Peyer's patch (tissue), 4 donors: Measurements from ENCODE around the gene MAIP1. TPM values are rescaled to one million over a fixed set of nuclear protein-coding genes. Genes with fewer than 3 reads are reported as not detected.

Source experiments
- DNase-seq, 3 donors: peaks; one replicate each; pipeline ENCODE4 v3.0.0-alpha.2; 2017 to 2019
- H3K27ac ChIP-seq, 4 donors: fragments of 200-600 bp; sonication (generic); one replicate each; pipeline ENCODE4 v1.5.1; 2016 to 2019
- H3K27me3 ChIP-seq, 2 donors: fragments of 200-600 bp; sonication (generic); one replicate each; pipeline ENCODE4 v1.5.1; 2019
- H3K36me3 ChIP-seq, 3 donors: fragments of 200-600 bp; sonication (generic); one replicate each; pipeline ENCODE4 v1.5.1; 2016 to 2019
- H3K4me1 ChIP-seq, 4 donors: fragments of 200-600 bp; sonication (generic); one replicate each; pipeline ENCODE4 v1.5.1; 2016 to 2019
- H3K4me3 ChIP-seq, 4 donors: fragments of 200-600 bp; sonication (generic); 1 replicate in 3 of 4; 2 replicates in 1 of 4; pipeline ENCODE4 v1.5.1; 2016 to 2019; ENCODE audit warnings: mild to moderate bottlenecking in 1 of 4
- H3K9me3 ChIP-seq, 4 donors: fragments of 200-600 bp; sonication (generic); one replicate each; pipeline ENCODE4 v1.5.1; 2016 to 2019; ENCODE audit warnings: mild to moderate bottlenecking in 1 of 4
- POLR2A ChIP-seq, 2 donors: fragments of 450-650 bp; IDR thresholded peaks; one replicate each; pipeline ENCODE4 v1.5.1; 2017; ENCODE audit warnings: antibody characterized with exemption in 2 of 2, mild to moderate bottlenecking in 2 of 2, moderate library complexity in 2 of 2
- total RNA-seq, 4 donors: library from RNA; depleted of rRNA; stranded (reverse); fragments of >200 nt; gene quantifications; one replicate each; pipeline ENCODE4 v1.1.0, GENCODE V29; 2016
- TF ChIP-seq, protein P1 (sequence below), 6 experiments: fragments of 450-650 bp in 4 of 6; fragments of 200-600 bp in 2 of 6; sonication (generic) in 1 of 6; IDR thresholded peaks; one replicate each; pipeline ENCODE4 v1.5.1; 2017 to 2019; ENCODE audit warnings: antibody characterized with exemption in 6 of 6, mild to moderate bottlenecking in 3 of 6, moderate library complexity in 1 of 6

Gene MAIP1
- total RNA-seq, 4 donors from 2014 or later: 8.3 to 58.2 (median 26.8) TPM

DNA sequence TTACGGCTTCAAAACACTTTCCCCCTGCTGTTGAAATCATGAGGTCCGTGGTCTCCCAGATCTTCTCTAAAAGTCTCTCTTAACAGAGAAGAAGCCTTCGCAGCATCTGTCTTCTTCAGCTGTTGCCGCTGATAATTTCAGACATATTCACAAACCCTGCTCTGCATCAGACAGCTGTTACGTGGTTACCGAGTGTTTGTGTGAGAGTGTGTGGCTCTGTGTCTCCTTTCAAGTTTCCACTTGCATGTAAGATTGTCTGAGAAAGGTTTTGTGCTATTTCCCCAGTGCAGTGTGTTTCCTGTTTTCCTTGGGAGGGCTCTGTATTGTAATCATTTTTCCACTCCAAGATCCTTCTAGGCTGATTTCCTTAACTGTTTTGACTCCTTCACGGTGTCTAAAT is 32.8 kb downstream of the MAIP1 start:
- no peaks in the 10 kb centered on the region for H3K4me1 ChIP-seq
- H3K36me3 ChIP-seq: no peaks in the 10 kb centered on the region
- no peak overlapping the region for H3K4me3 ChIP-seq
- H3K27ac ChIP-seq: no peak overlapping the region
- H3K9me3 ChIP-seq: no peaks in the 10 kb centered on the region
- TF ChIP-seq POLR2A (IDR thresholded peaks at IDR 0.05): no peak
- TF ChIP-seq, protein P1, sequence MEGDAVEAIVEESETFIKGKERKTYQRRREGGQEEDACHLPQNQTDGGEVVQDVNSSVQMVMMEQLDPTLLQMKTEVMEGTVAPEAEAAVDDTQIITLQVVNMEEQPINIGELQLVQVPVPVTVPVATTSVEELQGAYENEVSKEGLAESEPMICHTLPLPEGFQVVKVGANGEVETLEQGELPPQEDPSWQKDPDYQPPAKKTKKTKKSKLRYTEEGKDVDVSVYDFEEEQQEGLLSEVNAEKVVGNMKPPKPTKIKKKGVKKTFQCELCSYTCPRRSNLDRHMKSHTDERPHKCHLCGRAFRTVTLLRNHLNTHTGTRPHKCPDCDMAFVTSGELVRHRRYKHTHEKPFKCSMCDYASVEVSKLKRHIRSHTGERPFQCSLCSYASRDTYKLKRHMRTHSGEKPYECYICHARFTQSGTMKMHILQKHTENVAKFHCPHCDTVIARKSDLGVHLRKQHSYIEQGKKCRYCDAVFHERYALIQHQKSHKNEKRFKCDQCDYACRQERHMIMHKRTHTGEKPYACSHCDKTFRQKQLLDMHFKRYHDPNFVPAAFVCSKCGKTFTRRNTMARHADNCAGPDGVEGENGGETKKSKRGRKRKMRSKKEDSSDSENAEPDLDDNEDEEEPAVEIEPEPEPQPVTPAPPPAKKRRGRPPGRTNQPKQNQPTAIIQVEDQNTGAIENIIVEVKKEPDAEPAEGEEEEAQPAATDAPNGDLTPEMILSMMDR (IDR thresholded peaks at IDR 0.05): no peak
- H3K27me3 ChIP-seq: no peaks in the 10 kb centered on the region
- DNase-seq: no peak

DNA sequence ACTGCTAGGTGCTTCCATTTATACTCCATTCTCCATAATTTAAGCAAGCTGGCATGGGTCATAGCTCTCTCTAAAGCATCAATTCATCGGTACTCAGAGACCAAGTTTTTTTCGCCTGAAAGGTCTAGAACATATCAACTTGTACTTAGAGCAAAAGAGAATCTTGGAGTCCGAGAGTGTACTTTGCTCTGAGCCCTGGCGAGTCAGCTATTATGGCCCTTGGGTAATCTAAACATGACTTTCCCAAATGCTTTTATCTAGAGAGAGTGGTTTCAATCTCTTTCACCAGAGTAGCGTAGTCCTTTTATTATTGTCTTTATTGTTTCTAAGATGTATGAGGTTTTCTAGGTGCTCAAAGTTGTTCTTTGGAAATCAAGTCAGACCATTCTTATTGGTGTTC is 34.4 kb downstream of the MAIP1 start:
- TF ChIP-seq POLR2A (IDR thresholded peaks at IDR 0.05): no peak
- TF ChIP-seq, protein P1 (IDR thresholded peaks at IDR 0.05): no peak
- H3K9me3 ChIP-seq: no peaks in the 10 kb centered on the region
- H3K27ac ChIP-seq: no peak overlapping the region
- H3K36me3 ChIP-seq: no peaks in the 10 kb centered on the region
- H3K27me3 ChIP-seq: no peaks in the 10 kb centered on the region
- no peak overlapping the region for H3K4me3 ChIP-seq
- H3K4me1 ChIP-seq: no peaks in the 10 kb centered on the region
- peak in 1 of 3 donors; percentile 58 for DNase-seq

DNA sequence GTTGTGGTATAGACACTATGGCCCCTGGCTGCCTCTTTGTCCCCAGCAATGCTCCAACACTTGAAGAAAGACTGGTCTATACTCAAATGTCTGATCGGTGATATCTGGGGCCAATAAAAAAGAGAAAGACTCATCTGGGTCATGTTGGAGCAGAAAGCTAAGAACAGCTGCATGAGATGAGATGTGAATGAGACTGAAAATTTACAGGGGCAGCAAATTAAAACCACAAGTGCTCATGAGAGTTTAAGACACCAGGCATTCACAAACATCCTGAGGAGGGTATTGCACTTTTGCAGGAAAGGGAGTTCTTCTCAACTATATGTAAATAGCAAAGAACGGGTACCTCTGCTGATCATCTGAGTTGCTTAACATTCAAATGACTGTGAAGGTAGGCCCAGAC is 36.3 kb downstream of the MAIP1 start:
- TF ChIP-seq, protein P1 (IDR thresholded peaks at IDR 0.05): no peak
- no peak for TF ChIP-seq POLR2A (IDR thresholded peaks at IDR 0.05)
- Histone ChIP-seq H3K27me3 (no peaks in the 10 kb centered on the region), H3K27ac (no peak overlapping the region), H3K36me3 (no peaks in the 10 kb centered on the region), H3K9me3 (no peaks in the 10 kb centered on the region), H3K4me3 (no peak overlapping the region), H3K4me1 (no peaks in the 10 kb centered on the region)
- no peak for DNase-seq

DNA sequence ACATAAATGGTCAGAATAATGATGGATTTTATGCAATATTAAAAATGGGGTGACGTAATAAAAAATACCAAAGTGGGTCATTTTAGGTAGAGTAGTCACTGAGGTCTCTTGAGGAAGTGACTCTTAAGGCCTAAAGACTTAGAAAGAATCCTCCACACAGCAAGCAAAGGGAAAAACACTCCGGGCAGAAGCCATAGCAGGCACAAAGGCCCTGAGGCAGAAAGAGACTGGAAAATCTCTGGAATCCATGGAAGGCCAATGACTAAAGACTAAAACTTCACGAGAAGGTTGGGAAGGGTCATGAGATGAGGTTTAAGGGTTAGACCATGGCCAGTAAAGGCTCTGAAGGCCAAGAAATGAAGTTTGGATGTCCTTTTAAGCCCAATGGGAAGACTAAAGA is 36.9 kb downstream of the MAIP1 start:
- Histone ChIP-seq H3K27ac (no peak overlapping the region), H3K27me3 (no peaks in the 10 kb centered on the region), H3K4me3 (no peak overlapping the region), H3K36me3 (no peaks in the 10 kb centered on the region), H3K4me1 (no peaks in the 10 kb centered on the region), H3K9me3 (no peaks in the 10 kb centered on the region)
- no peak for DNase-seq
- TF ChIP-seq, protein P1 (IDR thresholded peaks at IDR 0.05): no peak
- TF ChIP-seq POLR2A (IDR thresholded peaks at IDR 0.05): no peak

DNA sequence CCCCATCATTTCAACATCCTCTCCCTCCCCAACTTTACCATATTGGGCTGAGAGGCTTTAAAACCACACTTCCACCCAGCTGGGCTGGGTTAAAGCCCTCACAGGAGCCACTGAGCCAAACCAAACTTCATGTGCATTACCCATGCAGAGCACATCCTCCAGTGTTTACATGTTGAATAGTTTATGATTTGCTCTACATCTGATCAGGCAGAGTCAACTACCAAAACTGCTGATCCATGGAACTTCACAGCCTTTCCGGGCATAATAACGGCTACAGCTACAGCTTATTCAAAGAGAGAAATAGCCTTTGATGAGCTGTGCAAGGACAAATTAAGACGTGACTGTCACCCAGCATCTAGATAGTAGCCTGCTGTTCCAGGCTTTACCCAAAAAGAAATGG is 39.0 kb downstream of the MAIP1 start:
- Histone ChIP-seq H3K27ac (no peak overlapping the region), H3K36me3 (no peaks in the 10 kb centered on the region), H3K27me3 (no peaks in the 10 kb centered on the region), H3K4me1 (no peaks in the 10 kb centered on the region), H3K9me3 (no peaks in the 10 kb centered on the region), H3K4me3 (no peak overlapping the region)
- TF ChIP-seq POLR2A (IDR thresholded peaks at IDR 0.05): no peak
- TF ChIP-seq, protein P1 (IDR thresholded peaks at IDR 0.05): no peak
- no peak for DNase-seq

DNA sequence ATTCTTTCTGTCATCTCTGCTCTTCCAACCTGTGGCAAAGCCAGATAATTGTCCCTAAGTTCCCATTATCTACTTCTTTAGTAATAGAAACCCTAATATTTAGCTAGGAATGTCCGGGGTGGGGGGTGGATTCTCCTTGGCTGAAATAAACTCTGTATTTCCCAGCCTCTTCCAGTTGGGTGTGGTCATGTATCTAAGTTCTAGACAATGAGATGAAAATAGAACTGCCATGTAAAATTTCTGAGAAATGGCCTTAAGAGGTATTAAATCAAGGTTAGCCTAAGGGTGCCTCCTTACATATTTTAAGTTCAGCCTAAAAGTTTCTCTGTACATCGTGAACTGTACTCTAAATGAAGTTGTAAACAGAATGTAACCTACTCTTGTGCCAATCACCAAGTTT is 39.5 kb downstream of the MAIP1 start:
- Histone ChIP-seq H3K27me3 (no peaks in the 10 kb centered on the region), H3K4me3 (no peak overlapping the region), H3K4me1 (no peaks in the 10 kb centered on the region), H3K27ac (no peak overlapping the region), H3K9me3 (no peaks in the 10 kb centered on the region), H3K36me3 (no peaks in the 10 kb centered on the region)
- no peak for TF ChIP-seq POLR2A (IDR thresholded peaks at IDR 0.05)
- TF ChIP-seq, protein P1 (IDR thresholded peaks at IDR 0.05): no peak
- no peak for DNase-seq
